RWPE2 (cell line): Measurements from ENCODE around the gene SLC10A4.
A peak's percentile ranks its signal among the peaks of the same experiment; 100 is the strongest.

Experiments used
- ATAC-seq: fragments of 200-7000 bp; cut with Tn5 transposase; 3 replicates; pipeline ENCODE4 v1.9.1; 2021; ENCODE audit warnings: low read depth
- DNase-seq: peaks from one replicate; pipeline ENCODE4 v3.0.0-alpha.2; 2020; ENCODE audit warnings: low spot score
- H3K27ac ChIP-seq: fragments of 450-650 bp; 2 replicates; pipeline ENCODE4 v1.5.1; 2017; ENCODE audit warnings: mild to moderate bottlenecking; ENCODE audit not compliant: poor library complexity, severe bottlenecking
- H3K27me3 ChIP-seq: fragments of 250-450 bp; sonication (Bioruptor Pico); 2 replicates; pipeline ENCODE4 v1.5.1; 2021; ENCODE audit warnings: mild to moderate bottlenecking, moderate library complexity; ENCODE audit not compliant: insufficient read depth, poor library complexity, severe bottlenecking
- H3K36me3 ChIP-seq: fragments of 250-450 bp; sonication (Bioruptor Pico); 2 replicates; pipeline ENCODE4 v1.5.1; 2020; ENCODE audit warnings: low read depth, mild to moderate bottlenecking, moderate library complexity
- H3K4me1 ChIP-seq: fragments of 250-450 bp; sonication (Bioruptor Pico); 2 replicates; pipeline ENCODE4 v1.5.1; 2021; ENCODE audit warnings: mild to moderate bottlenecking, moderate library complexity; ENCODE audit not compliant: insufficient read depth, poor library complexity, severe bottlenecking
- H3K4me3 ChIP-seq: fragments of 250-450 bp; sonication (Bioruptor Pico); 2 replicates; pipeline ENCODE4 v1.5.1; 2021; ENCODE audit warnings: mild to moderate bottlenecking, moderate library complexity; ENCODE audit not compliant: severe bottlenecking
- H3K9me3 ChIP-seq: fragments of 250-450 bp; sonication (Bioruptor Pico); 2 replicates; pipeline ENCODE4 v1.5.1; 2021; ENCODE audit warnings: mild to moderate bottlenecking, moderate library complexity; ENCODE audit not compliant: severe bottlenecking
- CTCF ChIP-seq: fragments of 450-650 bp; IDR thresholded peaks from one replicate; pipeline ENCODE4 v1.5.1; 2017; ENCODE audit warnings: mild to moderate bottlenecking, moderate library complexity; ENCODE audit not compliant: poor library complexity, severe bottlenecking

Gene SLC10A4

GRCh38 chr4:48484494-48485168 lies 1.5 kb downstream of the SLC10A4 start:
- TF ChIP-seq CTCF = no peak
- no peaks in the 10 kb centered on the region for H3K4me1 ChIP-seq
- H3K27me3 ChIP-seq = peaks cover 69% of the 10 kb centered on the region
- H3K4me3 ChIP-seq = no peak overlapping the region
- H3K9me3 ChIP-seq = no peaks in the 10 kb centered on the region
- no peak overlapping the region for H3K27ac ChIP-seq
- ATAC-seq = no peak
- DNase-seq = no peak
- no peaks in the 10 kb centered on the region for H3K36me3 ChIP-seq

- H3K4me1 ChIP-seq = no peaks in the 10 kb centered on the region
- no peak for DNase-seq
- no peaks in the 10 kb centered on the region for H3K36me3 ChIP-seq
- ATAC-seq = no peak
- peaks cover 53% of the 10 kb centered on the region for H3K27me3 ChIP-seq
- no peak for TF ChIP-seq CTCF
- H3K27ac ChIP-seq = no peak overlapping the region
- peak overlapping the region; percentile 33 for H3K4me3 ChIP-seq
- no peaks in the 10 kb centered on the region for H3K9me3 ChIP-seq
Observed at GRCh38 chr4:48489683-48490011, 6.5 kb downstream of the SLC10A4 start.

GRCh38 chr4:48490012-48490679 lies 7.0 kb downstream of the SLC10A4 start, which contains the start of gene ZAR1:
Gene ZAR1 (plus strand): TSS chr4:48490252. CDS start chr4:48490292, 40 bp downstream.
- H3K4me3 ChIP-seq = peak within 1 kb of the TSS; percentile 33
- H3K9me3 ChIP-seq = no peaks in the 10 kb centered on the region
- H3K27ac ChIP-seq = no peak within 1 kb of the TSS
- DNase-seq (no peak), ATAC-seq (peak; percentile 58)
- TF ChIP-seq CTCF = no peak
- no peaks in the 10 kb centered on the region for H3K36me3 ChIP-seq
- no peaks in the 10 kb centered on the region for H3K4me1 ChIP-seq
- peaks cover 48% of the 10 kb centered on the region for H3K27me3 ChIP-seq

GRCh38 chr4:48490680-48491513 lies 7.8 kb downstream of the SLC10A4 start:
- Histone ChIP-seq H3K4me1 (no peaks in the 10 kb centered on the region), H3K36me3 (no peaks in the 10 kb centered on the region), H3K27me3 (peaks cover 40% of the 10 kb centered on the region), H3K9me3 (no peaks in the 10 kb centered on the region), H3K27ac (no peak overlapping the region), H3K4me3 (peak overlapping the region; percentile 33)
- DNase-seq = no peak
- TF ChIP-seq CTCF = no peak
- no peak for ATAC-seq
